ENCODE data around the gene DPYSL5. TPM values are rescaled to one million over a fixed set of nuclear protein-coding genes. Genes with fewer than 3 reads are reported as not detected.

Gene DPYSL5
- total RNA-seq, 6 experiments from 2014 or later = not detected

- Histone ChIP-seq H3K9me3 (no peaks in the 10 kb centered on the region), H3K4me1 (no peaks in the 10 kb centered on the region), H3K27me3 (no peaks in the 10 kb centered on the region), H3K4me3 (no peak overlapping the region), H3K27ac (no peak overlapping the region), H3K36me3 (no peaks in the 10 kb centered on the region)
- intact Hi-C loops (cut with DNase I) = no loop called here
- ATAC-seq (no peak), DNase-seq (no peak)
- TF ChIP-seq CTCF (IDR thresholded peaks at IDR 0.05) (no peak), POLR2A (IDR thresholded peaks at IDR 0.05) (no peak)
- 90% methylated on average over 1 of the region's 2 CpGs for WGBS (ENCODE audit: insufficient coverage, low coverage, low lambda C conversion rate, missing lambda C conversion rate)
These were observed 40.0 kb upstream of the DPYSL5 start for GRCh38 chr2:26807788-26808460.

GRCh38 chr2:26809211-26809610, 38.7 kb upstream of the DPYSL5 start:
- no peak for TF ChIP-seq CTCF (IDR thresholded peaks at IDR 0.05)
- no peak for TF ChIP-seq POLR2A (IDR thresholded peaks at IDR 0.05)
- no peaks in the 10 kb centered on the region for H3K4me1 ChIP-seq
- intact Hi-C loops (cut with DNase I) = no loop called here
- H3K36me3 ChIP-seq = no peaks in the 10 kb centered on the region
- DNase-seq (no peak), ATAC-seq (no peak)
- no peak overlapping the region for H3K27ac ChIP-seq
- 73% methylated on average over 2 of the region's 3 CpGs for WGBS (ENCODE audit: insufficient coverage, low coverage, low lambda C conversion rate, missing lambda C conversion rate)
- H3K9me3 ChIP-seq = no peaks in the 10 kb centered on the region
- no peak overlapping the region for H3K4me3 ChIP-seq
- no peaks in the 10 kb centered on the region for H3K27me3 ChIP-seq

- Histone ChIP-seq H3K27ac (no peak overlapping the region), H3K4me1 (no peaks in the 10 kb centered on the region), H3K27me3 (no peaks in the 10 kb centered on the region), H3K9me3 (no peaks in the 10 kb centered on the region), H3K36me3 (no peaks in the 10 kb centered on the region), H3K4me3 (no peak overlapping the region)
- DNase-seq (no peak), ATAC-seq (peak; percentile 29 to 71 (median 54))
- 27% methylated on average over 5 of the region's 6 CpGs for WGBS (ENCODE audit: insufficient coverage, low coverage, low lambda C conversion rate, missing lambda C conversion rate)
- TF ChIP-seq POLR2A (IDR thresholded peaks at IDR 0.05) = no peak
- TF ChIP-seq CTCF (IDR thresholded peaks at IDR 0.05) = no peak
- intact Hi-C loops (cut with DNase I) = no loop called here
These were observed 37.9 kb upstream of the DPYSL5 start for GRCh38 chr2:26809876-26810577.

- H3K27me3 ChIP-seq = no peaks in the 10 kb centered on the region
- H3K4me3 ChIP-seq = no peak overlapping the region
- ATAC-seq (no peak), DNase-seq (no peak)
- H3K4me1 ChIP-seq = no peaks in the 10 kb centered on the region
- intact Hi-C loops (cut with DNase I) = no loop called here
- 27% methylated on average over 2 of the region's 8 CpGs for WGBS (ENCODE audit: insufficient coverage, low coverage, low lambda C conversion rate, missing lambda C conversion rate)
- H3K9me3 ChIP-seq = no peaks in the 10 kb centered on the region
- H3K27ac ChIP-seq = no peak overlapping the region
- no peaks in the 10 kb centered on the region for H3K36me3 ChIP-seq
- TF ChIP-seq CTCF (IDR thresholded peaks at IDR 0.05) = no peak
- no peak for TF ChIP-seq POLR2A (IDR thresholded peaks at IDR 0.05)
These were observed 36.7 kb upstream of the DPYSL5 start for GRCh38 chr2:26811261-26811660.

Data from right lobe of liver (tissue), 6 donors.